SK-N-SH (cell line): ENCODE measurements around the gene CLEC16A. TPM values are rescaled to one million over a fixed set of nuclear protein-coding genes. Genes with fewer than 3 reads are reported as not detected.

ENCODE experiments used
- CTCF ChIA-PET: fragments of 300-600, 350-600 bp; formaldehyde crosslinking; extraction: SDS; loops from one replicate; lab custom pipeline; 2021; lab: Yijun Ruan, JAX
- POLR2A ChIA-PET: fragments of 350-600 bp; sonication (Branson Sonifier 250); formaldehyde crosslinking; extraction: SDS; loops from one replicate; lab custom pipeline; 2020; ENCODE audit warnings: antibody characterized with exemption, inconsistent platforms; lab: Yijun Ruan, JAX
- DNase-seq: peaks from one replicate; pipeline ENCODE4 v3.0.0; 2012
- H2AFZ ChIP-seq: fragments of 200-600 bp; sonication (generic); 2 replicates; pipeline ENCODE4 v1.8.1; 2016; ENCODE audit warnings: antibody characterized with exemption, mild to moderate bottlenecking, low read depth
- H3F3A ChIP-seq: fragments of 200-600 bp; sonication (generic); replicated peaks from 2 replicates; pipeline ENCODE3; 2016; ENCODE audit warnings: antibody characterized with exemption, mild to moderate bottlenecking; ENCODE audit not compliant: insufficient read depth
- H3K27ac ChIP-seq, 2 experiments: fragments of 200-500 bp in 1 of 2; fragments of 200-600 bp in 1 of 2; sonication (Bioruptor generic) in 1 of 2; sonication (generic), shearing (Covaris generic) in 1 of 2; 2 replicates each; pipeline versions ENCODE4 v1.5.1 to v1.6.1; 2014 to 2016; ENCODE audit warnings: low read depth in 2 of 2, inconsistent platforms in 1 of 2, low read length in 1 of 2, mild to moderate bottlenecking in 1 of 2, mixed read lengths in 1 of 2
- H3K27me3 ChIP-seq: fragments of 200-600 bp; sonication (generic), shearing (Covaris generic); 2 replicates; pipeline ENCODE4 v1.6.1; 2016; ENCODE audit warnings: mixed run types; ENCODE audit not compliant: insufficient read depth
- H3K36me3 ChIP-seq, 2 experiments: fragments of 200-500 bp in 1 of 2; fragments of 200-600 bp in 1 of 2; sonication (Bioruptor generic) in 1 of 2; sonication (generic) in 1 of 2; replicated peaks in 1 of 2; 2 replicates each; pipeline versions ENCODE3 to v1.5.1; 2014 to 2016; ENCODE audit warnings: low read length in 1 of 2, mild to moderate bottlenecking in 1 of 2; ENCODE audit not compliant: insufficient read depth in 2 of 2, control insufficient read depth in 1 of 2
- H3K4me1 ChIP-seq, 2 experiments: fragments of 200-500 bp in 1 of 2; fragments of 200-600 bp in 1 of 2; sonication (Bioruptor generic) in 1 of 2; sonication (generic), shearing (Covaris generic) in 1 of 2; 2 replicates each; pipeline versions ENCODE4 v1.5.1 to v1.6.1; 2014 to 2016; ENCODE audit warnings: low read depth in 1 of 2, low read length in 1 of 2, mixed run types in 1 of 2; ENCODE audit not compliant: insufficient read depth in 2 of 2, control insufficient read depth in 1 of 2
- H3K4me2 ChIP-seq: fragments of 200-600 bp; sonication (generic), shearing (Covaris generic); 2 replicates; pipeline ENCODE4 v1.6.1; 2017; ENCODE audit warnings: mixed run types
- H3K4me3 ChIP-seq, 2 experiments: fragments of 200-500 bp in 1 of 2; fragments of 200-600 bp in 1 of 2; sonication (Bioruptor generic) in 1 of 2; sonication (generic), shearing (Covaris generic) in 1 of 2; 2 replicates each; pipeline versions ENCODE4 v1.5.1 to v1.8.1; 2014 to 2016; ENCODE audit warnings: low read depth in 2 of 2, inconsistent platforms in 1 of 2, low read length in 1 of 2, mild to moderate bottlenecking in 1 of 2, mixed read lengths in 1 of 2, moderate library complexity in 1 of 2
- H3K79me2 ChIP-seq: fragments of 200-600 bp; sonication (generic); 2 replicates; pipeline ENCODE4 v1.8.1; 2017; ENCODE audit warnings: mild to moderate bottlenecking; ENCODE audit not compliant: insufficient read depth
- H3K9ac ChIP-seq: fragments of 200-600 bp; sonication (generic); 2 replicates; pipeline ENCODE4 v1.6.1; 2017; ENCODE audit warnings: mixed run types
- H3K9me2 ChIP-seq: fragments of 200-600 bp; sonication (generic); 2 replicates; pipeline ENCODE4 v1.6.1; 2017; ENCODE audit warnings: mixed run types
- H3K9me3 ChIP-seq: fragments of 200-600 bp; sonication (generic); 2 replicates; pipeline ENCODE4 v1.6.1; 2017; ENCODE audit warnings: mixed run types, mild to moderate bottlenecking, moderate library complexity
- H4K20me1 ChIP-seq: fragments of 200-600 bp; sonication (generic); 2 replicates; pipeline ENCODE4 v1.6.1; 2017; ENCODE audit warnings: mild to moderate bottlenecking, mixed run types; ENCODE audit not compliant: insufficient read depth
- CHD2 ChIP-seq: fragments of 150-350 bp; IDR thresholded peaks from 2 replicates; pipeline ENCODE4 v1.6.1; 2018; ENCODE audit warnings: low read length; ENCODE audit not compliant: partially characterized antibody
- EP300 ChIP-seq, 2 experiments: IDR thresholded peaks; 2 replicates each; pipeline versions ENCODE4 v1.4.0 to v1.6.1; 2012; ENCODE audit warnings: borderline replicate concordance in 1 of 2, low read depth in 1 of 2, low read length in 1 of 2
- FOXJ3 ChIP-seq: sonication (generic); formaldehyde crosslinking; IDR thresholded peaks from 2 replicates; pipeline ENCODE4 v1.5.1; 2020; ENCODE audit warnings: mild to moderate bottlenecking, missing genetic modification reagents
- FOXM1 ChIP-seq: IDR thresholded peaks from 2 replicates; pipeline ENCODE4 v1.4.0; 2012; ENCODE audit warnings: low read depth, mild to moderate bottlenecking
- GATA2 ChIP-seq: sonication (generic); formaldehyde crosslinking; IDR thresholded peaks from 2 replicates; pipeline ENCODE4 v1.5.0; 2020; ENCODE audit warnings: mild to moderate bottlenecking, missing genetic modification reagents
- MEF2A ChIP-seq: IDR thresholded peaks from 2 replicates; pipeline ENCODE4 v1.4.0; 2012; ENCODE audit warnings: low read depth, borderline replicate concordance
- MXI1 ChIP-seq: IDR thresholded peaks from 2 replicates; pipeline ENCODE4 v1.6.1; 2012; ENCODE audit warnings: mild to moderate bottlenecking, low read depth, low read length, improper control_type of control experiment
- NFIC ChIP-seq: IDR thresholded peaks from 2 replicates; pipeline ENCODE4 v1.4.0; 2012; ENCODE audit warnings: borderline replicate concordance
- NRF1 ChIP-seq: IDR thresholded peaks from 2 replicates; pipeline ENCODE4 v1.6.1; 2012; ENCODE audit warnings: low read depth, mild to moderate bottlenecking, low read length
- RAD21 ChIP-seq: IDR thresholded peaks from 2 replicates; pipeline ENCODE4 v1.6.1; 2012; ENCODE audit warnings: mild to moderate bottlenecking, low read length
- RCOR1 ChIP-seq: fragments of 150-350 bp; IDR thresholded peaks from 2 replicates; pipeline ENCODE4 v1.6.1; 2017; ENCODE audit warnings: antibody characterized with exemption, low read length
- SIN3A ChIP-seq: IDR thresholded peaks from 2 replicates; pipeline ENCODE4 v1.6.1; 2012; ENCODE audit warnings: low read depth, mild to moderate bottlenecking, low read length, moderate library complexity, borderline replicate concordance
- SMC3 ChIP-seq: IDR thresholded peaks from 2 replicates; pipeline ENCODE4 v1.6.1; 2012; ENCODE audit warnings: low read depth, low read length, improper control_type of control experiment
- TAF1 ChIP-seq: IDR thresholded peaks from 2 replicates; pipeline ENCODE4 v1.6.1; 2012; ENCODE audit warnings: low read depth, mild to moderate bottlenecking, low read length, moderate library complexity, borderline replicate concordance
- TCF12 ChIP-seq: IDR thresholded peaks from 2 replicates; pipeline ENCODE4 v1.4.0; 2012
- WGBS: methylation state at CpG from one replicate; pipeline ENCODE4 v1.1.6; 2017; ENCODE audit warnings: low lambda C conversion rate; 5-methylcytosine and 5-hydroxymethylcytosine counted together
- polyA plus RNA-seq, 3 experiments: library from polyadenylated mRNA; depleted of rRNA; stranded (reverse); fragments of >200 nt; gene quantifications; 2 replicates each; pipeline ENCODE4 v1.2.3, GENCODE V29; 2012
- TF ChIP-seq, protein P1 (sequence below): fragments of 200-600 bp; sonication (generic); IDR thresholded peaks from 2 replicates; pipeline ENCODE4 v1.6.1; 2017; ENCODE audit warnings: antibody characterized with exemption, mild to moderate bottlenecking, moderate library complexity
- TF ChIP-seq, protein P2 (sequence below): IDR thresholded peaks from 2 replicates; pipeline ENCODE4 v1.4.0; 2012; ENCODE audit warnings: low read depth, borderline replicate concordance
- TF ChIP-seq, protein P3 (sequence below): fragments of 150-350 bp; IDR thresholded peaks from 2 replicates; pipeline ENCODE4 v1.6.1; 2017; ENCODE audit warnings: antibody characterized with exemption, low read length, low read depth, borderline replicate concordance

The CLEC16A gene
- polyA plus RNA-seq, 1 of the 3 experiments (the other 2 are of a cell fraction), result 13.7 TPM

DNA sequence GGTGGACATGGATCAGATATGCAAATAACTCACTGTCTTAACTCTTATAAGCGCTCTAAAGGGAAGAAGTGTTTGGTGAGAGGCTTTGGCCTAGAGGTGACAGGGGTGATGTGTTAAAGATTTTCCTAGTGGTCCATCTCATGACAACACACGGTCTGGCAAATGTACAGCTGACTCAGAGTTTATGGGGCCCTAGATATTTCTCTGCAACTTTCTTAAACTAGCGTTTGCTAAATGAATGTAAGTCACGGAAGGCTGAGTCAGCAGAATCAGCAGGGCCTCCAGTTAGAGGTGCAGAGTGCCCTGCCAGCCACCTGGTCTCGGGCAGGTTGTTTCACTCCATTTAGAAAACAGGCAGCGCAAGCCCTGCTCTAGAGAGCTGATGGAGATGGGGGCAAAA lies 40.1 kb downstream of the CLEC16A start (continued):
- TF ChIP-seq, protein P1, sequence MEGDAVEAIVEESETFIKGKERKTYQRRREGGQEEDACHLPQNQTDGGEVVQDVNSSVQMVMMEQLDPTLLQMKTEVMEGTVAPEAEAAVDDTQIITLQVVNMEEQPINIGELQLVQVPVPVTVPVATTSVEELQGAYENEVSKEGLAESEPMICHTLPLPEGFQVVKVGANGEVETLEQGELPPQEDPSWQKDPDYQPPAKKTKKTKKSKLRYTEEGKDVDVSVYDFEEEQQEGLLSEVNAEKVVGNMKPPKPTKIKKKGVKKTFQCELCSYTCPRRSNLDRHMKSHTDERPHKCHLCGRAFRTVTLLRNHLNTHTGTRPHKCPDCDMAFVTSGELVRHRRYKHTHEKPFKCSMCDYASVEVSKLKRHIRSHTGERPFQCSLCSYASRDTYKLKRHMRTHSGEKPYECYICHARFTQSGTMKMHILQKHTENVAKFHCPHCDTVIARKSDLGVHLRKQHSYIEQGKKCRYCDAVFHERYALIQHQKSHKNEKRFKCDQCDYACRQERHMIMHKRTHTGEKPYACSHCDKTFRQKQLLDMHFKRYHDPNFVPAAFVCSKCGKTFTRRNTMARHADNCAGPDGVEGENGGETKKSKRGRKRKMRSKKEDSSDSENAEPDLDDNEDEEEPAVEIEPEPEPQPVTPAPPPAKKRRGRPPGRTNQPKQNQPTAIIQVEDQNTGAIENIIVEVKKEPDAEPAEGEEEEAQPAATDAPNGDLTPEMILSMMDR, result no peak
- TF ChIP-seq RCOR1, result no peak
- no peak for TF ChIP-seq NFIC
- TF ChIP-seq, all 33 proteins: peak for 0

DNA sequence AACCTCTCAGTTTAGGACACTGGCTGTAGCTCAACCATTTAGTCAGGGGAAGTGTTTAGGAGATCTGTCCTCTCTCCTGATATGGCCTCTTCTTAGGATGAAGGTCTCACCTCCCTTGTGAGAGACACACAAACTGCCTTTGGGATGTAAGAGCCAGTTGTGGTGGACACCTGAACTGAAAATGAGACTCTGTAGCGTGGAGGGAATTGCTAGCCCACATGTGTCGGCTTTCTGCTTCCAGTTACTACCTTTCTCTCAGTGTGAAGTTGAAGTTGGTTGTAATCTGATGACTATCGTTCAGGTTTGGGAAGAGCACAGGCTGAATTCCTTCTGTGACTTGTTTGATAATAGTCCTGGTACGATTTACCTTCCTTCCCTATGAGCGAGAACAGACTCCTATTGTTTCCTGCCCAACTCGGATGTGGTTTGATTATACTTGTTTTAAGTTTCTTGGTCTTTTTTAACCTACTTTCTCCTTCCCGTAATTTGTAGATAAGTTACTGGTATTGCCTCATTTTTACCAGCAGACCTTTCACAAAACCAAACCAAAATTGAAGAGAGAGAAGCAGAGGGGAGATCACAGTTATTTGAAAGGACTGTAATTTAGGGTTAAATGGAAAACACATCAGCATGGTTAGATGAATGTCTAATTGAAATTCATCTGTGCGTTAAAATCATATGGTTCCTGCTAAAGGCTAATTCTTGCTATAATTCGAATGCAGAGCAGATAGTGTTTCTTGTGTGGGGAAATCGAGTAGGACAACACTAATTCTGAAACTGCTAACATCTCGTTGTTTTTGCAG lies 43.2 kb downstream of the CLEC16A start:
- no peak overlapping the region for H3K9ac ChIP-seq
- no peaks in the 10 kb centered on the region for H3F3A ChIP-seq
- no peak for TF ChIP-seq RCOR1
- no peak for TF ChIP-seq CHD2
- no peak for TF ChIP-seq NFIC
- no peak for TF ChIP-seq MEF2A
- no peak for TF ChIP-seq TAF1
- no peak for TF ChIP-seq TCF12
- no peak for TF ChIP-seq RAD21
- TF ChIP-seq MXI1, result no peak
- no peak for TF ChIP-seq EP300 (IDR thresholded peaks at IDR 0.05; ENCODE audit: borderline replicate concordance in 1 of 2, low read depth in 1 of 2, low read length in 1 of 2)
- TF ChIP-seq, protein P2, sequence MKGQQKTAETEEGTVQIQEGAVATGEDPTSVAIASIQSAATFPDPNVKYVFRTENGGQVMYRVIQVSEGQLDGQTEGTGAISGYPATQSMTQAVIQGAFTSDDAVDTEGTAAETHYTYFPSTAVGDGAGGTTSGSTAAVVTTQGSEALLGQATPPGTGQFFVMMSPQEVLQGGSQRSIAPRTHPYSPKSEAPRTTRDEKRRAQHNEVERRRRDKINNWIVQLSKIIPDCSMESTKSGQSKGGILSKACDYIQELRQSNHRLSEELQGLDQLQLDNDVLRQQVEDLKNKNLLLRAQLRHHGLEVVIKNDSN, result no peak
- no peak for TF ChIP-seq SMC3
- no peak for TF ChIP-seq FOXM1
- TF ChIP-seq FOXJ3 (CRISPR knock-in tag), result no peak
- no peak for TF ChIP-seq SIN3A
- TF ChIP-seq, protein P3, sequence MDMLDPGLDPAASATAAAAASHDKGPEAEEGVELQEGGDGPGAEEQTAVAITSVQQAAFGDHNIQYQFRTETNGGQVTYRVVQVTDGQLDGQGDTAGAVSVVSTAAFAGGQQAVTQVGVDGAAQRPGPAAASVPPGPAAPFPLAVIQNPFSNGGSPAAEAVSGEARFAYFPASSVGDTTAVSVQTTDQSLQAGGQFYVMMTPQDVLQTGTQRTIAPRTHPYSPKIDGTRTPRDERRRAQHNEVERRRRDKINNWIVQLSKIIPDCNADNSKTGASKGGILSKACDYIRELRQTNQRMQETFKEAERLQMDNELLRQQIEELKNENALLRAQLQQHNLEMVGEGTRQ, result no peak
- no peak for TF ChIP-seq NRF1
- TF ChIP-seq GATA2 (CRISPR knock-in tag), result no peak
- TF ChIP-seq, all 33 proteins: peak for 0
- 92% methylated on average over 11 of the region's 11 CpGs for WGBS
- Histone ChIP-seq H3K27me3 (no peaks in the 10 kb centered on the region), H3K9me2 (no peaks in the 10 kb centered on the region), H3K79me2 (no peaks in the 10 kb centered on the region), H3K9me3 (no peaks in the 10 kb centered on the region), H3K4me2 (no peak overlapping the region), H4K20me1 (no peaks in the 10 kb centered on the region), H3K4me1 (peaks cover 11 to 12% of the 10 kb centered on the region in 2 experiments; a peak in 3 of 4 replicates), H3K27ac (no peak overlapping the region), H2AFZ (no peak overlapping the region), H3K36me3 (peaks cover 13 to 20% of the 10 kb centered on the region in 2 experiments), H3K4me3 (no peak overlapping the region)
- CTCF ChIA-PET, result interaction anchor here (4.5 kb wide), 1 partner anchor 24 kb away, joined by 22 read pairs; no protein-coding TSS in a partner anchor
- no peak for DNase-seq
- POLR2A ChIA-PET, result no interaction called here
